Tibial nerve (tissue), 4 donors: Measurements from ENCODE around the gene TRIP6. TPM values are rescaled to one million over a fixed set of nuclear protein-coding genes. Genes with fewer than 3 reads are reported as not detected.

Experiments used
- DNase-seq, 2 donors: peaks; one replicate each; pipeline ENCODE4 v3.0.0-alpha.2; 2019; ENCODE audit warnings: low spot score in 2 of 2
- H3K27ac ChIP-seq, 4 donors: fragments of 200-600 bp; sonication (generic) in 3 of 4; one replicate each; pipeline ENCODE4 v1.5.1; 2017 to 2019; ENCODE audit warnings: mild to moderate bottlenecking in 1 of 4
- H3K27me3 ChIP-seq, 2 donors: fragments of 200-600 bp; sonication (generic) in 1 of 2; one replicate each; pipeline versions ENCODE4 v1.5.1 to v1.6.0; 2017 to 2019
- H3K36me3 ChIP-seq, 3 donors: fragments of 200-600 bp; sonication (generic); one replicate each; pipeline ENCODE4 v1.5.1; 2018 to 2019
- H3K4me1 ChIP-seq, 4 donors: fragments of 200-600 bp; sonication (generic) in 3 of 4; one replicate each; pipeline ENCODE4 v1.5.1; 2017 to 2019
- H3K4me3 ChIP-seq, 4 donors: fragments of 200-600 bp; sonication (generic) in 3 of 4; one replicate each; pipeline ENCODE4 v1.5.1; 2017 to 2019; ENCODE audit warnings: mild to moderate bottlenecking in 1 of 4, moderate library complexity in 1 of 4
- H3K9me3 ChIP-seq, 4 donors: fragments of 200-600 bp; sonication (generic) in 3 of 4; one replicate each; pipeline ENCODE4 v1.5.1; 2017 to 2019
- CTCF ChIP-seq, 5 experiments: fragments of 200-600 bp in 3 of 5; fragments of 450-650 bp in 2 of 5; sonication (generic) in 3 of 5; IDR thresholded peaks; one replicate each; pipeline ENCODE4 v1.5.1; 2016 to 2019; ENCODE audit warnings: antibody characterized with exemption in 5 of 5, mild to moderate bottlenecking in 3 of 5, moderate library complexity in 2 of 5
- EP300 ChIP-seq, 2 donors: sonication (generic); formaldehyde crosslinking; IDR thresholded peaks; one replicate each; pipeline ENCODE4 v1.6.1; 2017; ENCODE audit warnings: antibody characterized with exemption in 2 of 2, mild to moderate bottlenecking in 1 of 2
- POLR2A ChIP-seq, 2 donors: fragments of 450-650 bp; IDR thresholded peaks; one replicate each; pipeline ENCODE4 v1.6.1; 2017; ENCODE audit warnings: antibody characterized with exemption in 2 of 2, mild to moderate bottlenecking in 2 of 2, moderate library complexity in 2 of 2
- WGBS, 2 donors: methylation state at CpG; one replicate each; pipeline ENCODE4 v1.1.5; 2018; 5-methylcytosine and 5-hydroxymethylcytosine counted together
- total RNA-seq, 4 donors: library from RNA; depleted of rRNA; stranded (reverse); fragments of >200 nt; gene quantifications; one replicate each; pipeline ENCODE4 v1.1.0, GENCODE V29; 2016

The TRIP6 gene
- total RNA-seq: 100 to 1,000 TPM in 1 of 4 donors, 10 to 100 TPM in 3; 63.9 to 119 (median 80.8) TPM

GRCh38 chr7:100867040-100867775 is at the start of gene TRIP6:
Gene TRIP6 (plus strand): TSS chr7:100867387. CDS start chr7:100867498, 111 bp downstream.
- Histone ChIP-seq H3K36me3 (peaks cover 0 to 56% (median 0%) of the 10 kb centered on the region in 3 donors), H3K27ac (peak within 1 kb of the TSS; percentile 96 to 99 (median 98)), H3K4me1 (peaks cover 0 to 48% (median 30%) of the 10 kb centered on the region in 4 donors), H3K4me3 (peak within 1 kb of the TSS; percentile 68 to 89 (median 84)), H3K9me3 (no peaks in the 10 kb centered on the region), H3K27me3 (no peaks in the 10 kb centered on the region)
- WGBS, 2 donors: 1% methylated on average over 35 to 42 of the region's 42 CpGs
- DNase-seq: peak; percentile 89 to 95
- TF ChIP-seq EP300 (IDR thresholded peaks at IDR 0.05) (peak; percentile 84 to 91), POLR2A (IDR thresholded peaks at IDR 0.05) (peak in 1 of 2 donors; percentile 54), CTCF (IDR thresholded peaks at IDR 0.05) (peak in 1 of 5 experiments; percentile 17)

GRCh38 chr7:100818366-100818765 is 48.8 kb upstream of the TRIP6 start:
- DNase-seq: no peak
- H3K4me1 ChIP-seq: no peaks in the 10 kb centered on the region
- no peak overlapping the region for H3K27ac ChIP-seq
- peaks cover 0 to 96% (median 0%) of the 10 kb centered on the region in 3 donors for H3K36me3 ChIP-seq
- H3K27me3 ChIP-seq: no peaks in the 10 kb centered on the region
- H3K9me3 ChIP-seq: no peaks in the 10 kb centered on the region
- TF ChIP-seq POLR2A (IDR thresholded peaks at IDR 0.05) (no peak), CTCF (IDR thresholded peaks at IDR 0.05) (no peak), EP300 (IDR thresholded peaks at IDR 0.05) (no peak)
- 94 to 96% methylated on average over 9 of the region's 9 CpGs for WGBS, 2 donors
- H3K4me3 ChIP-seq: no peak overlapping the region

- no peak for DNase-seq
- no peak overlapping the region for H3K27ac ChIP-seq
- H3K4me3 ChIP-seq: no peak overlapping the region
- TF ChIP-seq EP300 (IDR thresholded peaks at IDR 0.05): no peak
- no peaks in the 10 kb centered on the region for H3K4me1 ChIP-seq
- WGBS, 2 donors: 84 to 87% methylated on average over 6 of the region's 6 CpGs
- H3K9me3 ChIP-seq: no peaks in the 10 kb centered on the region
- H3K27me3 ChIP-seq: no peaks in the 10 kb centered on the region
- peaks cover 0 to 96% (median 0%) of the 10 kb centered on the region in 3 donors for H3K36me3 ChIP-seq
These were observed 48.4 kb upstream of the TRIP6 start for GRCh38 chr7:100818825-100819224.

GRCh38 chr7:100819586-100819985 is 47.6 kb upstream of the TRIP6 start:
- no peaks in the 10 kb centered on the region for H3K27me3 ChIP-seq
- DNase-seq: no peak
- 90 to 95% methylated on average over 22 of the region's 23 CpGs for WGBS, 2 donors
- H3K36me3 ChIP-seq: peaks cover 0 to 92% (median 0%) of the 10 kb centered on the region in 3 donors
- no peak overlapping the region for H3K4me3 ChIP-seq
- no peak for TF ChIP-seq POLR2A (IDR thresholded peaks at IDR 0.05)
- no peak for TF ChIP-seq CTCF (IDR thresholded peaks at IDR 0.05)
- TF ChIP-seq EP300 (IDR thresholded peaks at IDR 0.05): no peak
- no peak overlapping the region for H3K27ac ChIP-seq
- peaks cover 0 to 2% (median 0%) of the 10 kb centered on the region in 4 donors for H3K4me1 ChIP-seq
- H3K9me3 ChIP-seq: no peaks in the 10 kb centered on the region

- no peak for DNase-seq
- Histone ChIP-seq H3K27ac (no peak overlapping the region), H3K9me3 (no peaks in the 10 kb centered on the region), H3K4me3 (no peak overlapping the region), H3K27me3 (peaks cover 0 to 5% of the 10 kb centered on the region in 2 donors), H3K36me3 (peaks cover 0 to 63% (median 0%) of the 10 kb centered on the region in 3 donors), H3K4me1 (peaks cover 0 to 26% (median 0%) of the 10 kb centered on the region in 4 donors)
- no peak for TF ChIP-seq EP300 (IDR thresholded peaks at IDR 0.05)
- TF ChIP-seq POLR2A (IDR thresholded peaks at IDR 0.05): no peak
- TF ChIP-seq CTCF (IDR thresholded peaks at IDR 0.05): no peak
- 90 to 92% methylated on average over 39 to 42 of the region's 43 CpGs for WGBS, 2 donors
These were observed 44.7 kb upstream of the TRIP6 start for GRCh38 chr7:100822236-100823139.
